BE2C (cell line): ENCODE measurements around the gene CNDP2.

Experiments used
- DNase-seq: peaks from one replicate; pipeline ENCODE4 v3.0.0-alpha.2; 2020
- H3K27me3 ChIP-seq: fragments of 250-450 bp; sonication (Bioruptor Pico); 2 replicates; pipeline ENCODE4 v1.5.1; 2020; ENCODE audit warnings: mild to moderate bottlenecking
- H3K36me3 ChIP-seq: fragments of 250-450 bp; sonication (Bioruptor Pico); 2 replicates; pipeline ENCODE4 v1.5.1; 2020; ENCODE audit warnings: mild to moderate bottlenecking
- H3K4me1 ChIP-seq: fragments of 250-450 bp; sonication (Bioruptor Pico); 2 replicates; pipeline ENCODE4 v1.5.1; 2020
- H3K4me3 ChIP-seq: 2 replicates; pipeline ENCODE4 v1.5.1; 2011; ENCODE audit warnings: low read depth, low read length
- H3K9me3 ChIP-seq: fragments of 250-450 bp; sonication (Bioruptor Pico); 2 replicates; pipeline ENCODE4 v1.5.1; 2020
- TF ChIP-seq, protein P1 (sequence below): IDR thresholded peaks from 2 replicates; pipeline ENCODE4 v1.5.1; 2012; ENCODE audit warnings: mild to moderate bottlenecking, low read depth, low read length

Gene CNDP2

GRCh38 chr18:74478316-74478715 lies 17.8 kb upstream of the CNDP2 start:
- Histone ChIP-seq H3K4me1 (no peaks in the 10 kb centered on the region), H3K9me3 (no peaks in the 10 kb centered on the region), H3K36me3 (no peaks in the 10 kb centered on the region), H3K4me3 (no peak overlapping the region), H3K27me3 (no peaks in the 10 kb centered on the region)
- TF ChIP-seq, protein P1, sequence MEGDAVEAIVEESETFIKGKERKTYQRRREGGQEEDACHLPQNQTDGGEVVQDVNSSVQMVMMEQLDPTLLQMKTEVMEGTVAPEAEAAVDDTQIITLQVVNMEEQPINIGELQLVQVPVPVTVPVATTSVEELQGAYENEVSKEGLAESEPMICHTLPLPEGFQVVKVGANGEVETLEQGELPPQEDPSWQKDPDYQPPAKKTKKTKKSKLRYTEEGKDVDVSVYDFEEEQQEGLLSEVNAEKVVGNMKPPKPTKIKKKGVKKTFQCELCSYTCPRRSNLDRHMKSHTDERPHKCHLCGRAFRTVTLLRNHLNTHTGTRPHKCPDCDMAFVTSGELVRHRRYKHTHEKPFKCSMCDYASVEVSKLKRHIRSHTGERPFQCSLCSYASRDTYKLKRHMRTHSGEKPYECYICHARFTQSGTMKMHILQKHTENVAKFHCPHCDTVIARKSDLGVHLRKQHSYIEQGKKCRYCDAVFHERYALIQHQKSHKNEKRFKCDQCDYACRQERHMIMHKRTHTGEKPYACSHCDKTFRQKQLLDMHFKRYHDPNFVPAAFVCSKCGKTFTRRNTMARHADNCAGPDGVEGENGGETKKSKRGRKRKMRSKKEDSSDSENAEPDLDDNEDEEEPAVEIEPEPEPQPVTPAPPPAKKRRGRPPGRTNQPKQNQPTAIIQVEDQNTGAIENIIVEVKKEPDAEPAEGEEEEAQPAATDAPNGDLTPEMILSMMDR: no peak
- DNase-seq: no peak

- no peak for DNase-seq
- Histone ChIP-seq H3K4me3 (no peak overlapping the region), H3K9me3 (no peaks in the 10 kb centered on the region), H3K36me3 (no peaks in the 10 kb centered on the region), H3K27me3 (no peaks in the 10 kb centered on the region), H3K4me1 (no peaks in the 10 kb centered on the region)
- TF ChIP-seq, protein P1: no peak
Observed at GRCh38 chr18:74478880-74479279, 17.3 kb upstream of the CNDP2 start.

DNA sequence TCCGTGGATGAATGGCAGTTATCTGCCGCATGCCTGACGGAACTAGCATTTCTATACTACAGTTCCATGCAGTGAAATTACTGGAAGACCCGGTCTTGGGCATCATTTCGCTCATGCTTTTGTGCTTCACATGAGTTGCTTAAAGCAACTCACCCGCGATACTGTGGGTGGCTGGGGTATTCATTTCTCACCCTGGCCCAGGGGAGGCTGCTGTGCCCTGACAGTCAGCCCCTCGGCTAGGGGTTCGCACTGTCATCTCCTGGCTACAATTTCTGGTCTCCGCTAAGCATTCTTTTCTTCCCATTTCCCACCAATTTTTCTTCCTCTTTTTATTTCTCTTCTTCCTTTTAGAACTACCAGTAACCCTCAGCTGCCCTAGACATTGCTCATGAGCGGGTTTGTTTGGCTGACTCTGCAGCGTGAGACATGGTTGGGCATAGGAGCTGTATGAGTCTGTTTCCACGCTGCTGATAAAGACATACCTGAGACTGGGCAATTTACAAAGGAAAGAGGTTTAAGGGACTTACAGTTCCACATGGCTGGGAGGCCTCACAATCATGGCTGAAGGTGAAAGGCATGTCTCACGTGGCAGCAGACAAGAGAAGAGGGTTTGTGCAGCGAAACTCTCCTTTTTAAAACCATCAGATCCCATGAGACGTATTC lies 16.5 kb upstream of the CNDP2 start:
- no peak for DNase-seq

DNA sequence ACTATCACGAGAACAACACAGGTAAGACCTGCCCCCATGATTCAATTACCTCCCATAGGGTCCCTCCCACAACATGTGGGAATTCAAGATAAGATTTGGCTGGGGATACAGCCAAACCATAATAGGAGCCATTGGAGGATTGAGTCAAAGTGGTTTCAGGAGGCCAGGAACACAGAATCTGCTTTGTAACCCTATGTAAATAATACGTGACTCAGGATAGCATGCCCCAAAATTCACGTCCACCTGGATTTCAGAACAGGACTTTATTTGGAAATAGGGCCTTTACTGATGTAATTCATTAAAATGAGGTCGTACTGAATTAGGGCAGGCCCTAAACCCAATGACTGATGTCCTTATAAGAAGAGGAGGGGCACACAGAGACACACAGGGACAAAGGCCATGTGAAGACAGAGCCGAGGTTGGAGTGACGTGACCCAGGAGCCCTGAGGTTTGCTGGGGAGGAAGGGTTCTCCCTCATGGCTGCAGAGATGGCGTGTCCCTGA lies 16.0 kb upstream of the CNDP2 start:
- Histone ChIP-seq H3K36me3 (no peaks in the 10 kb centered on the region), H3K27me3 (no peaks in the 10 kb centered on the region), H3K4me3 (no peak overlapping the region), H3K9me3 (no peaks in the 10 kb centered on the region), H3K4me1 (no peaks in the 10 kb centered on the region)
- DNase-seq: no peak
- TF ChIP-seq, protein P1: no peak

More for the DNA sequence above, 16.5 kb upstream of the CNDP2 start:
- TF ChIP-seq, protein P1: no peak
- no peaks in the 10 kb centered on the region for H3K4me1 ChIP-seq
- H3K4me3 ChIP-seq: no peak overlapping the region
- no peaks in the 10 kb centered on the region for H3K36me3 ChIP-seq
- no peaks in the 10 kb centered on the region for H3K9me3 ChIP-seq
- no peaks in the 10 kb centered on the region for H3K27me3 ChIP-seq

- no peaks in the 10 kb centered on the region for H3K9me3 ChIP-seq
- no peak overlapping the region for H3K4me3 ChIP-seq
- H3K36me3 ChIP-seq: no peaks in the 10 kb centered on the region
- no peaks in the 10 kb centered on the region for H3K27me3 ChIP-seq
- TF ChIP-seq, protein P1: no peak
- no peak for DNase-seq
- H3K4me1 ChIP-seq: no peaks in the 10 kb centered on the region
Observed at GRCh38 chr18:74482697-74483096, 13.5 kb upstream of the CNDP2 start.

DNA sequence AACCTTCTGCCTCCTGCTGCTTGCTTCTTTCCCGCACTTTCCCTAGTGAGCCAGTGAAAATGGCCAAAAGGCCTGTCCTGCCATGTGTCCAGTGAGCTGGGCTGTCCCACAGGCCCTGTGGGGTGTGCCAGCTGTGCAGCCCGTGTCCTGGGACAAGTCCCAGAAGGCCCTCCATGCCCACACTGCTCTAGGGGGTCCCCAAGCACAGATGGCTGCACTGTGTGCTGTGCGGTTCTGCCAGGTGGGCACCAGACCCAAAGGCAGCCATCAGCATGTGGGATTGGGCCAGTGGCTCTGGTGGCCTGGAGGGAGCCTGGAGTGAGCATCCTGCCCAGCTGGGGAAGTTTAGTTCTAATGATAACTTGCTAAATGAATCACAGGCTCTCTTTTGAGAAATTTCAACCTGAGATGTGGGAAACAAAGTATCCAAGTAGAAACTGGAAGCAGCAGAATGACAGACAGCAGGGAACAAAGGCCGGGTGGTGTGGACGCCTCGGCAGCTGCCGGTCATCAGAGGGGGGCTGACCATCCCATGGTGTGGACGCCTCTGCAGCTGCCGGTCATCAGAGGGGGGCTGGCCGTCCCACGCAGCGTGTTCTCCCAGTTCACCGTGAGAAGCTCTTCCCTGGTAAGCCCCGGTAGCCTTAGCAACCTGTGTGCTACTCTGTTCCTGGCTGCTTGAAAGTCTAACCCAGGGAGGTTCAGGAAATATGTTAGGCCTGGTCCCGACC lies 9.9 kb upstream of the CNDP2 start:
- Histone ChIP-seq H3K36me3 (no peaks in the 10 kb centered on the region), H3K27me3 (no peaks in the 10 kb centered on the region), H3K9me3 (no peaks in the 10 kb centered on the region), H3K4me3 (no peak overlapping the region), H3K4me1 (no peaks in the 10 kb centered on the region)
- no peak for DNase-seq
- TF ChIP-seq, protein P1: no peak
